PFSK-1 (cell line): ENCODE measurements around the gene SKIC2.

ENCODE experiments used
- FOXP2 ChIP-seq: optimal IDR thresholded peaks from 2 replicates; pipeline ENCODE3; 2011; ENCODE audit warnings: borderline replicate concordance, control low read depth, inconsistent platforms; ENCODE audit not compliant: insufficient read depth; ENCODE audit errors: extremely low read length, extremely low read depth
- POLR2AphosphoS5 ChIP-seq: IDR thresholded peaks from 2 replicates; pipeline ENCODE4 v1.6.1; 2012; ENCODE audit warnings: low read depth, mild to moderate bottlenecking, control low read depth, low read length, moderate library complexity
- REST ChIP-seq, 2 experiments: IDR thresholded peaks; 2 replicates each; pipeline versions ENCODE4 v1.6.1 to v1.8.0; 2011 to 2012; ENCODE audit warnings: low read depth in 2 of 2, low read length in 2 of 2, control low read depth in 1 of 2, inconsistent platforms in 1 of 2, mild to moderate bottlenecking in 1 of 2, moderate library complexity in 1 of 2; ENCODE audit not compliant: insufficient read depth in 1 of 2
- SIN3A ChIP-seq: IDR thresholded peaks from 2 replicates; pipeline ENCODE4 v1.6.1; 2012; ENCODE audit warnings: mild to moderate bottlenecking, low read length, moderate library complexity, borderline replicate concordance; ENCODE audit not compliant: insufficient read depth
- TAF1 ChIP-seq: IDR thresholded peaks from 2 replicates; pipeline ENCODE4 v1.6.1; 2012; ENCODE audit warnings: low read length, control low read depth, borderline replicate concordance; ENCODE audit not compliant: insufficient read depth

The SKIC2 gene

GRCh38 chr6:31945507-31946369 lies 13.2 kb upstream of the SKIC2 start, which contains the start of gene CFB:
Gene CFB, plus strand, starts transcription at chr6:31946095. Its CDS starts 127 bp downstream, at chr6:31946222.
- no peak for TF ChIP-seq SIN3A
- no peak for TF ChIP-seq REST (IDR thresholded peaks at IDR 0.05; ENCODE audit: insufficient read depth in 1 of 2, low read depth in 2 of 2, low read length in 2 of 2)
- TF ChIP-seq FOXP2: no peak
- TF ChIP-seq POLR2AphosphoS5: no peak
- TF ChIP-seq TAF1: no peak

GRCh38 chr6:31946370-31946885 lies 12.5 kb upstream of the SKIC2 start:
- no peak for TF ChIP-seq SIN3A
- no peak for TF ChIP-seq POLR2AphosphoS5
- TF ChIP-seq TAF1: no peak
- no peak for TF ChIP-seq FOXP2
- no peak for TF ChIP-seq REST (IDR thresholded peaks at IDR 0.05; ENCODE audit: insufficient read depth in 1 of 2, low read depth in 2 of 2, low read length in 2 of 2)

- TF ChIP-seq REST (IDR thresholded peaks at IDR 0.05; ENCODE audit: insufficient read depth in 1 of 2, low read depth in 2 of 2, low read length in 2 of 2) (no peak), POLR2AphosphoS5 (no peak), FOXP2 (no peak), SIN3A (no peak), TAF1 (no peak)
These were observed 11.8 kb upstream of the SKIC2 start for GRCh38 chr6:31947070-31947675.

- TF ChIP-seq SIN3A (no peak), TAF1 (no peak), FOXP2 (no peak), POLR2AphosphoS5 (no peak), REST (IDR thresholded peaks at IDR 0.05; ENCODE audit: insufficient read depth in 1 of 2, low read depth in 2 of 2, low read length in 2 of 2) (no peak)
These were observed 11.1 kb upstream of the SKIC2 start for GRCh38 chr6:31947864-31948263.
